GM12801 (cell line): ENCODE results near the gene MFSD1.

ENCODE experiments used
- CTCF ChIP-seq: IDR thresholded peaks from one replicate; pipeline ENCODE4 v1.5.1; 2011; ENCODE audit warnings: control low read depth; ENCODE audit not compliant: insufficient read length; ENCODE audit errors: extremely low read depth

MFSD1 gene

GRCh38 chr3:158777161-158777873, 24.5 kb upstream of the MFSD1 start:
- TF ChIP-seq CTCF = no peak

DNA sequence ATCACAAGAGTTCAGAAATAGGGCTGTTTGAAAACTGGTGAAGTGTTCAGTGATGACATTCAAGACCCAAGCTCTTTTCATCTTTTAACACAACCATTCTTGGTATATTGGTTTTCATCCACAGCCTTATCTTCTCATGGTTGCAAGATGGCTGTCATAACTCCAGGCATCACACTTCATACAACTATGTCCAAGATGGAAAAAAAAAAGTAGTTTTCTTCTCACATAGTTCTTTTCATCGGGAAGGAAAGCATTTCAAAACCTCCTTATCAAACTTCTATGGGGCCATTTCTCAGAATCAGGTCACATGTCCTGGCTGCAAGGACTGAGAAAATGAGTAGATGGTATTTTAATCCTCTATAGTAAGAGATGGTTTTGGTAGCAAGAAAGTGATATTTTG, 21.1 kb upstream of the MFSD1 start:
- TF ChIP-seq CTCF = no peak

GRCh38 chr3:158781191-158781590, 20.7 kb upstream of the MFSD1 start:
- no peak for TF ChIP-seq CTCF

DNA sequence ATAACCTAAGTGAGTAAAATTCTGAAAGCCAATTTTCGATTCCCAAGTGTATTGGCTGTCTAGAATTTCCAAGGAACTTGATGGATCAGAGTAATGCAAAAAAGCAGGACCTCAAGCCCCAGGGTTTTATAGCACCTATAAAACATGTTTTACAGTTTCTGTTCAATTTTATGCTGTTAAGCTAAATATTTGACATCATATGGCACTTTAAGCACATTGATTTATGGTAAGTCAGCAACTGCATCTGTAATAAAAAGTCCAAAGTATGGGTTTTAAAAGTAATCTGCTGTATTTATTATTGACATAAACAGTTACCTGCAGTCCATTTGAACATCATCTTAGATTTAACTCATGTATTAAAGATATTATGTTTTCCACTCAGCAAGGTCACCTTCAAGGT, 20.0 kb upstream of the MFSD1 start:
- TF ChIP-seq CTCF = no peak

DNA sequence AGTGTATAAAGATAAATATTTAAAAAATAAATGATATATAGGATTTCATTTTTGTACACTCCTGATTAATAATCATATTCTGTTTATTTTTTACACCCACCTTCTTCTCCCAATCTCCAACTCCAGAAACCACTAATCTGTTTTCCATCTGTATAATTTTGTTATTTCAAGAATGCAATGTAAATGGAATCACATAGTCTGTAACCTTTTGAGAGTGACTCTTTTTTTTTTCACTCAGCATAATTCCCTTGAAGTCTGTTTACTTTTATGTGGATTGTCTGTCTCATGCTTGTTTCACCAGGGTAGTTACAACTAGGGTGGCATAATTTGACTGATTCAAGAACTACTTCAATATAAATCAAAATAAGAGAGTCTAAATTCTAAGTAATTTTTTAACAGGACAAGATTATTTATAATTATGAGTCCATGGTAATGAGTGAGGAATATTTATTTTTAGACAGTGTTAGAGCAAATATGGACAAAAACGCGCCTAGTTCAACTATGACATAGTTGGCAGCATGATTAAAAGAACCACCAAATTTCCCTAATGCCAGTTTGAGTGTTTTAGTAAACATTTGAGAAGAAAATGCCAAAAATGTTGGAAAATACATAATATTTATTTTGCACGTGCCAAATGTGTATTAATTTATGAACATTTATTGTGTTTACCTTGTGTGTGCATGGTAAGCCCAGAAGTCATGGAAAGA, 19.4 kb upstream of the MFSD1 start:
- no peak for TF ChIP-seq CTCF

- TF ChIP-seq CTCF = no peak
Observed at GRCh38 chr3:158783051-158783450, 18.8 kb upstream of the MFSD1 start.

GRCh38 chr3:158785972-158786371, 15.9 kb upstream of the MFSD1 start:
- TF ChIP-seq CTCF = no peak
